ENCODE measurements around the gene TADA2B. TPM values are rescaled to one million over a fixed set of nuclear protein-coding genes. Genes with fewer than 3 reads are reported as not detected.
"Not testable (repeated sequence)": the region's sequence is repeated elsewhere in the genome, so short reads cannot be mapped to it uniquely, and the experiment has no call there.

TADA2B gene
- polyA plus RNA-seq, 10 donors: 16.5 to 23.9 (median 20.4) TPM

- peak in 1 of 3 donors; percentile 23 for DNase-seq
Measured at GRCh38 chr4:7075962-7076695, 33.0 kb downstream of the TADA2B start.

GRCh38 chr4:7076696-7077082 is 33.5 kb downstream of the TADA2B start:
- no peak for DNase-seq

DNA sequence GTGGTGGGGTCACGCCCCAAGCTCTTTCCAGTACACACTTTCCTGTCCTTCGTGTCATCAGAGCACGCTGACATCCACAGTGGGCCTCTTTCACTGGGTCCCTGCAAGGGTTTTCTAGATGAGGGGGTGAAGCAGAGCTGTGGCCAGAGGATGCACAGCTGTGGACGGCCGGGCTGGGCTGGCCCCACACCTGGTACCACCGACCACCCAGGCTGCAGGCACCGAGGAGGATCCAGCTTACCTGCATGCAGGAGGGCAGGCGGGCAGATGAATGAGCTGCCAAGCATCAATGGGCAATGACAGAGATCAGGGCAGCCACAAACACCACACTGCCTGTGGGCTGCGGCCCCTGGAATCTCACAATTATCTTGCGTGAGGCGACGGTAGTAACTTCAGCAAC is 34.2 kb downstream of the TADA2B start:
- no peak for DNase-seq

DNA sequence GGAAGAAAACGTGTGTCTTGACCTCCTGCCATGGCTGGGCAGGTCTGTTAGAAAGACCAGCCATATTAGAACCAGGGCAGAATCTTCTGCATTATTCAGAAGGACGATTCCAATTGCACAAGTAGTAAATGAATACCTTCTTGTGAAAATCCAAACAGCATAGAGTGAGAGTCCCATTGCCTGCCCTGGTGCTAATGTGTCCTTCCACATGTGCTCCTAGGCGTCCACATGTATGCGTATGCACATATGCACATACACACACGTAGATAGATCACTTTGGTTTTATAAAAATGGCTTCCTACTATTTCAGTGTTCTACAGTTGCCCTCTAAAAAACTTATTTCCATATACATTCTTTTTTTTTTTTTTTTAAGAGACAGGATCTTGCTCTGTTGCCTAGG is 34.9 kb downstream of the TADA2B start:
- no peak for DNase-seq

GRCh38 chr4:7079483-7079882 is 36.3 kb downstream of the TADA2B start:
- DNase-seq: not testable (repeated sequence)

DNA sequence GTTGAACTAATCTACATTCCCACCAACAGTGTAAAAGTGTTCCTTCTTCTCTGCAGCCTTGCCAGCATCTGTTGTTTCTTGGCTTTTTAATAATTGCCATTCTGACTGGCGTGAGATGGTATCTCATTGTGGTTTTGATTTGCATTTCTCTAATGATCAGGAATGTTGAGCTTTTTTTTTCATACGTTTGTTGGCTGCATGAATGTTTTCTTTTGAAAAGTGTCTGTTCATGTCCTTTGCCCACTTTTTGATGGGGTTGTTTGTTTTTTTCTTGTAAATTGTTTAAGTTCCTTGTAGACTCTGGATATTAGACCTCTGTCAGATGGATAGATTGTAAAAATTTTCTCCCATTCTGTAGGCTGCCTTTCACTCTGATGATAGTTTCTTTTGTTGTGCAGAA is 36.7 kb downstream of the TADA2B start:
- not testable (repeated sequence) for DNase-seq

GRCh38 chr4:7083597-7084563 is 40.7 kb downstream of the TADA2B start:
- DNase-seq: no peak

DNA sequence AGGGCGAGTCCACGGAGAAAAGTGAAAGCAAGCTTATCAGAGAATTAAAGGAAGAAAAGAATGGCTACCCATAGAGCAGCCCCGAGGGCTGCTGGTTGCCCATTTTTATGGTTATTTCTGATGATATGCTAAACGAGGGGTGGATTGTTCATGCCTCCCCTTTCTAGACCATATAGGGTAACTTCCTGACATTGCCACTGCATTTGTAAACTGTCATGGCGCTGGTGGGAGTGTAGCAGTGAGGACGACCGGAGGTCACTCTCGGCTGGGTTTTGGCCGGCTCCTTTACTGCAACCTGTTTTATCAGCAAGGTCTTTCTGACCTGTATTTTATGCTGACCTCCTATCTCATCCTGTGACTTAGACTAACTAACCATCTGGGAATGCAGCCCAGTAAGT is 41.4 kb downstream of the TADA2B start:
- DNase-seq: not testable (repeated sequence)

GRCh38 chr4:7086384-7086783 is 43.2 kb downstream of the TADA2B start:
- DNase-seq: no peak

GRCh38 chr4:7087036-7087435 is 43.9 kb downstream of the TADA2B start:
- no peak for DNase-seq

DNA sequence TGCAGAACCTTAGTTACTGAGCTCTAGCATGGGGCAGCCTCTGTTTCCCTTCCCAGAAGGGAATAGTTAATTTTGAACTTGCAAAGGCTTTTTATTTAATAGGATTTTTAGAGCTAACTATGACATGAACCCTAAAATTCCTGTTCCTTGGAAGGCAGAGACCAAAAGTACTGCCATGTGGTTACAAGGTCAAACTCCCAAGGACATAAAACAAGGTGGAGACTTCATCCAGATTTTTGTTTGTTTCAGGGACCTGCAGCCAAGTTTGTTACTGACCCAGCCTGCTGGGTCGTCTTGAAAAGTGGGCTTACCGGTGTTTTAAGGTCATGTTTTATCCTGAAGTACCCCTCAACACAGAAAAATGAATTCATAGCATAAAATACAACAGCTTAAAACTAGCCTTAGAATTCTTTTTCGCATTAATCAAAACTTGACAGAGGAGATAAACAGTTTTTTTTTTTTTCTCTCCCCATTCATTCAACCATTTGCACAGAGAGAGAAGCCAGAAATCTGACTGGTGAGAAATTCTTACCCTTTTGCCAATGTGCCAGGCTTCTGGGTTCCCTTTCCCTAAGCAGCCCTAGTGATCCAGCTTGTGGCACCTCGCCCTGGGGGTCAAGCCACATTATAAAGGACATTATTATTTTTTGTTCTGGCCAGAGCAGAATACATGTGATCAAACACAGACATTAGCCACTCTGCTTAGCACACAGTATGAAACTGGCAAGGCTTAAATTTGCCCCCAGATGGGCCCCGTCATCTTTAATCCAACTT is 46.2 kb downstream of the TADA2B start:
- no peak for DNase-seq

- DNase-seq: no peak
Measured at GRCh38 chr4:7092026-7092425, 48.9 kb downstream of the TADA2B start.

- peak in 1 of 3 donors; percentile 37 for DNase-seq
Measured at GRCh38 chr4:7094916-7095315, 51.7 kb downstream of the TADA2B start.

- DNase-seq: no peak
Measured at GRCh38 chr4:7095611-7096155, 52.5 kb downstream of the TADA2B start.

DNA sequence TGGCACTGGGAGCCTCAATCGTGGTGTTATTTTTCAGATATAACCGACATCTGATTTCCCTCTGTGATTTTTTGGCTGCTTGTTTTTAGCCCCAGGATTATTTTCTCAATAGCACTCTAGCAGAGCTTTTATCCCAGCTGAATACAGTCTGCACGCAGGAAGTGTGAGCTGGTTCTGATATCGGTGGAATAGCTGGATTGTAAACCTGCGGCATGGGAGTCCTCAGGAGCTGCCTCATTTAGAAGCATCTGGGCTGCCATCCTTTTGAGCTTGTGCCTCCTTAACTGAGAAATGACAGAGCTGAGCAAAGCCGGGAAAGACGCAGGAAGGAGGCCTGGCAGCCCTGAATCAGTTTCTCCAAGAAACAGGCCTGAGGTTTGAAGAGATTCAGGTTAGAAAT is 53.1 kb downstream of the TADA2B start:
- no peak for DNase-seq

DNA sequence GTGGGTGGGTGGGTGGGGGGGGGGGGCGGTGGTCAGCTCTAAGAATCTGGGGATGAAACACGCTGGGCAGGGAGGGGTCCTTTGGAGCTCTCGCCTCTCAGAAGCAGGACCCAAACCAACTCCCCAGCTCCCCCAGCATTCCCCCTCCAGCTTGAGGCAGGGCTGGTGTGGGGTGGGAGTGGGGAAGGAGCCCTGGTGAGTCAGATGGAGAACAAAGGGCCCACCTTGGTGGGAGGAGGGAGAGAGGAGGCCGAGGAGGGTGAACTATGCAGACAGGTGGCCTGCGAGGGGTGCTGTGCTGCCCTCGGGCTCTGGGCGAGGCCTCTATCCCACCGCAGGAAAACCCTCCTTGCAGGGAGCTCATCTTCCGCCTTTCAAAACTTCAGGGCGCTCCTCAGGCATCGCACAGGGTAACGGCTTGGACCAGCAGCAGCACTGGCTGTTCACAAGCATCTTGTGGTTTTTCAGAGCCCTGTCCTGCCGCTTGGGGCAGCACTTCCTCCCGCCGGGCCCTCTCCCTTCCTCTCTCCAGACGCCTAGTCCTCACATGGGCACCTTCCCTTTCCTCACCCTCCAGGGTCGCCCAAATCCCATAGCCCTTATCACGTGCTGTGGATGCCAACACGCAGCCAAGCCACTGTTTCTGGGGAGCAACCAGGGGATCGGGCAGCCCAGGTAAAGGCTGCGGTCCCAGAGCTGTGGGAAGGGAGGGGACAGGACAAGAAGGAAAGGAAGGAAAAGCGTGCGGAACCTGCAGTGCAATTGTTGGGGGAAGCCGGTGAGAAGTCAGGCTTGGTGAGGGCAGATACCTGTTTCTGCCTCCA is 58.7 kb downstream of the TADA2B start:
- peak; percentile 34 to 79 (median 43) for DNase-seq

DNA sequence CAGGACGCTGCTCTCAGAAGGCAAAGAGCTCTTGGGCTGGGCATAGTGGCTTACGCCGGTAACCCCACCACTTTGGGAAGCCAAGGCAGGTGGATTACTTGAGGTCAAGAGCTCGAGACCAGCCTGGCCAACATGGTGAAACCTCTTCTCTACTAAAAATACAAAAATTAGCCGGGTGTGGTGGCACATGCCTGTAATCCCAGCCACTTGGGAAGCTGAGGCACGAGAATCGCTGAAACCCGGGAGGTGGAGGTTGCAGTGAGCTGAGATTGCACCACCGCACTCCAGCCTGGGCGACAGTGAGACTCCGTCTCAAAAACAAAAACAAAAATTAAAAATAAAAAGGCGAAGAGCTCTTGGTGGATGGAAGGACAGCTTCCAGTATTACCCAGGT is 59.3 kb downstream of the TADA2B start:
- not testable (repeated sequence) for DNase-seq

GRCh38 chr4:7103031-7103606 is 59.9 kb downstream of the TADA2B start:
- peak; percentile 49 to 76 (median 73) for DNase-seq

DNA sequence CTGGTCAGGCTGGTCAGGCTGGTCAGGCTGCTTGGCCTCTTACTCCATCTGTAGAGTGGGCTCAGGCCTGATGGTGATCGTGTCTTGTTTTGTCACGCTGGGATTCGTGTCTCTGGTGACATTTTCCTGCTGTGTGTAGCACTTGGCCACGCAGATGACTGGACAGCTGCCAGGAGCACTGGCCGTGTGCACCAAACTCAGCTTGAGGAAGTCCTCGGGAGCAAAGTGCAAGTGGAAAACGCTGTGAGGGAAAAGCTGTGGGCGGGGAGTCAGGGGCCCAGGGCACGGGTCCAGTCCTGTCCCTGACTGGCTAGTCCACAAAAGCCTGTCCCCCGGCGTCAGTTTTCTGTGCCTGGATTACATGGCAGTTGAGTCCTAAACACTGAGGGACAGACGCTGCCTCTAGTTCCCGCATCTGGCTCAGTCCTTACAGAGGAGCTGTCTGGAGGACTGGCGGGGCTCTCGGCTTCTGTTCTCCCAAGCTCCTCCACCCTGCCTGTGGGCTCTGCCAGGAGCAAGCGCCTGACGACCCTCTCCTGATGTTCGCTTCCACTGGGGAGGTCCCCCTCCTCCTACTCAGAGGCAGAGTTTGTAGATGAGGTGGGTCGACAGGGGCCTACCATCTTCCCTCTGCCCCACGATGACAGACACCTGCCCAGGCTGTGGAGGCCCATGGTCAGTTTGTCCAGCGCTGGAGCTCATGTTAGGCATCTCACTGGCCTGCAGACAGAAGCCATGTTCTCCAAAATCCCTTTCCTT is 60.6 kb downstream of the TADA2B start:
- peak; percentile 13 to 89 (median 75) for DNase-seq

Measured in muscle of back (tissue), 11 donors.